H9 (cell line): Measurements from ENCODE around the gene POR. TPM values are rescaled to one million over a fixed set of nuclear protein-coding genes. Genes with fewer than 3 reads are reported as not detected.
A peak's percentile ranks its signal among the peaks of the same experiment; 100 is the strongest.

Experiments used
- DNase-seq: peaks from one replicate; pipeline ENCODE4 v3.0.0-alpha.2; 2017
- H2AFZ ChIP-seq: one replicate; pipeline ENCODE4 v1.6.1; 2013; ENCODE audit warnings: mild to moderate bottlenecking, low read length, control low read depth, moderate library complexity
- H2AK5ac ChIP-seq: 2 replicates; pipeline ENCODE4 v1.6.1; 2013; ENCODE audit warnings: low read length, control low read depth, mixed read lengths; ENCODE audit not compliant: insufficient read length
- H2BK120ac ChIP-seq: one replicate; pipeline ENCODE4 v1.6.1; 2013; ENCODE audit warnings: low read depth, mild to moderate bottlenecking, low read length, control low read depth, inconsistent platforms; ENCODE audit not compliant: poor library complexity, severe bottlenecking
- H2BK12ac ChIP-seq: 2 replicates; pipeline ENCODE4 v1.6.1; 2013; ENCODE audit warnings: low read length, control low read depth, mixed read lengths, low read depth; ENCODE audit not compliant: insufficient read length
- H2BK15ac ChIP-seq: 2 replicates; pipeline ENCODE4 v1.6.1; 2013; ENCODE audit warnings: low read depth, low read length, control low read depth
- H2BK20ac ChIP-seq: one replicate; pipeline ENCODE4 v1.6.1; 2013; ENCODE audit warnings: low read depth, mild to moderate bottlenecking, low read length, control low read depth, inconsistent platforms; ENCODE audit not compliant: poor library complexity, severe bottlenecking
- H2BK5ac ChIP-seq: 2 replicates; pipeline ENCODE4 v1.6.1; 2013; ENCODE audit warnings: low read length, control low read depth, mixed read lengths; ENCODE audit not compliant: insufficient read length
- H3K14ac ChIP-seq: 2 replicates; pipeline ENCODE4 v1.6.1; 2013; ENCODE audit warnings: low read length, control low read depth; ENCODE audit not compliant: insufficient read depth
- H3K18ac ChIP-seq: 2 replicates; pipeline ENCODE4 v1.6.1; 2013; ENCODE audit warnings: low read depth, mild to moderate bottlenecking, mixed read lengths, low read length, control low read depth; ENCODE audit not compliant: insufficient read length
- H3K23ac ChIP-seq: 2 replicates; pipeline ENCODE4 v1.6.1; 2013; ENCODE audit warnings: low read length, control low read depth, mixed read lengths, low read depth; ENCODE audit not compliant: insufficient read length
- H3K23me2 ChIP-seq: 2 replicates; pipeline ENCODE4 v1.6.1; 2013; ENCODE audit warnings: low read depth, mild to moderate bottlenecking, mixed read lengths, low read length, control low read depth; ENCODE audit not compliant: insufficient read length, poor library complexity, severe bottlenecking
- H3K27ac ChIP-seq: 2 replicates; pipeline ENCODE4 v1.5.1; 2013; ENCODE audit warnings: low read length, control low read depth, mixed read lengths, low read depth; ENCODE audit not compliant: insufficient read length
- H3K27me3 ChIP-seq: 2 replicates; pipeline ENCODE4 v1.6.1; 2013; ENCODE audit warnings: low read length, control low read depth, inconsistent platforms; ENCODE audit not compliant: insufficient read depth
- H3K4ac ChIP-seq: 2 replicates; pipeline ENCODE4 v1.6.1; 2013; ENCODE audit warnings: low read depth, mild to moderate bottlenecking, control low read depth, inconsistent platforms, low read length, moderate library complexity
- H3K4me1 ChIP-seq: 2 replicates; pipeline ENCODE4 v1.6.1; 2013; ENCODE audit warnings: low read length, control low read depth, inconsistent platforms; ENCODE audit not compliant: insufficient read depth
- H3K4me2 ChIP-seq: 2 replicates; pipeline ENCODE4 v1.6.1; 2013; ENCODE audit warnings: low read length, control low read depth, mixed read lengths; ENCODE audit not compliant: insufficient read length, insufficient read depth
- H3K56ac ChIP-seq: 2 replicates; pipeline ENCODE4 v1.6.1; 2013; ENCODE audit warnings: low read depth, mild to moderate bottlenecking, mixed read lengths, low read length, control low read depth; ENCODE audit not compliant: insufficient read length
- H3K79me1 ChIP-seq: 2 replicates; pipeline ENCODE4 v1.6.1; 2013; ENCODE audit warnings: low read depth, mild to moderate bottlenecking, moderate library complexity, low read length, control low read depth, inconsistent platforms; ENCODE audit not compliant: insufficient read depth, poor library complexity, severe bottlenecking
- H3K79me2 ChIP-seq: 2 replicates; pipeline ENCODE4 v1.6.1; 2013; ENCODE audit warnings: low read length, control low read depth, inconsistent platforms; ENCODE audit not compliant: insufficient read depth
- H3K9ac ChIP-seq: 2 replicates; pipeline ENCODE4 v1.6.1; 2013; ENCODE audit warnings: low read length, control low read depth, mixed read lengths; ENCODE audit not compliant: insufficient read length; ENCODE audit errors: extremely low read depth
- H3K9me3 ChIP-seq: one replicate; pipeline ENCODE4 v1.6.1; 2013; ENCODE audit warnings: low read depth, low read length, inconsistent platforms; ENCODE audit not compliant: control insufficient read depth
- H3T11ph ChIP-seq: one replicate; pipeline ENCODE4 v1.6.1; 2013; ENCODE audit warnings: mild to moderate bottlenecking, low read length, control low read depth, inconsistent platforms
- H4K20me1 ChIP-seq: one replicate; pipeline ENCODE4 v1.6.1; 2013; ENCODE audit not compliant: control insufficient read depth, insufficient read length, insufficient read depth
- H4K5ac ChIP-seq: 2 replicates; pipeline ENCODE4 v1.6.1; 2013; ENCODE audit warnings: low read depth, mild to moderate bottlenecking, mixed read lengths, low read length, control low read depth; ENCODE audit not compliant: insufficient read length
- H4K8ac ChIP-seq: replicated peaks from 2 replicates; pipeline ENCODE4 v1.6.1; 2013; ENCODE audit warnings: low read length, control low read depth, mixed read lengths, low read depth; ENCODE audit not compliant: insufficient read length
- H4K91ac ChIP-seq: 2 replicates; pipeline ENCODE4 v1.6.1; 2013; ENCODE audit warnings: low read depth, mild to moderate bottlenecking, moderate library complexity, mixed read lengths, low read length, control low read depth; ENCODE audit not compliant: insufficient read length
- H3K27ac Mint-ChIP-seq, 3 experiments: 2 replicates in 2 of 3; 3 replicates in 1 of 3; pipeline ENCODE4 v1.8.0; 2020 to 2021; ENCODE audit warnings: mixed read lengths in 3 of 3, mild to moderate bottlenecking in 1 of 3, moderate library complexity in 1 of 3
- H3K27me3 Mint-ChIP-seq: 2 replicates; pipeline ENCODE4 v1.8.0; 2021; ENCODE audit warnings: low read depth, mild to moderate bottlenecking, moderate library complexity, mixed read lengths
- H3K36me3 Mint-ChIP-seq, 3 experiments: 2 replicates in 2 of 3; 3 replicates in 1 of 3; pipeline ENCODE4 v1.8.0; 2020 to 2021; ENCODE audit warnings: low read depth in 3 of 3, mixed read lengths in 3 of 3; ENCODE audit not compliant: insufficient read depth in 1 of 3
- H3K4me1 Mint-ChIP-seq, 2 experiments: 2 replicates each; pipeline ENCODE4 v1.8.0; 2020; ENCODE audit warnings: mixed read lengths in 2 of 2
- H3K4me3 Mint-ChIP-seq, 2 experiments: 2 replicates in 1 of 2; 3 replicates in 1 of 2; pipeline ENCODE4 v1.8.0; 2020 to 2021; ENCODE audit warnings: mild to moderate bottlenecking in 2 of 2, mixed read lengths in 2 of 2, moderate library complexity in 1 of 2
- H3K9me3 Mint-ChIP-seq, 2 experiments: 2 replicates in 1 of 2; 3 replicates in 1 of 2; pipeline ENCODE4 v1.8.0; 2020; ENCODE audit warnings: mild to moderate bottlenecking in 2 of 2, mixed read lengths in 2 of 2, moderate library complexity in 1 of 2
- CTCF ChIP-seq: fragments of 200-600 bp; sonication (generic); conservative IDR thresholded peaks from 3 replicates; pipeline ENCODE4 v1.8.0; 2021; ENCODE audit warnings: antibody characterized with exemption, mild to moderate bottlenecking
- WGBS: extraction: QIAGEN DNeasy Blood & Tissue Kit; methylation state at CpG from one replicate; pipeline ENCODE4 v1.1.7; 2013; ENCODE audit warnings: missing lambda C conversion rate, low lambda C conversion rate, mixed read lengths; ENCODE audit not compliant: insufficient read length; ENCODE audit errors: extremely low coverage; 5-methylcytosine and 5-hydroxymethylcytosine counted together
- total RNA-seq: library from RNA; stranded (reverse); gene quantifications from 2 replicates; pipeline ENCODE4 v1.2.1, GENCODE V29; 2021

POR gene
- total RNA-seq, 1 experiment from 2014 or later: 128 TPM

- Mint-ChIP-seq H3K27me3 (peaks cover 1% of the 10 kb centered on the region; the same call in 1 of the 2 replicates), H3K4me3 (no peak overlapping the region), H3K4me1 (no peaks in the 10 kb centered on the region), H3K27ac (peak overlapping the region in 1 of 3 experiments; percentile 49; a peak in 2 of 7 replicates), H3K36me3 (peaks cover 14 to 40% (median 35%) of the 10 kb centered on the region in 3 experiments), H3K9me3 (no peaks in the 10 kb centered on the region)
- TF ChIP-seq CTCF: no peak
- H3K27ac ChIP-seq: no peak overlapping the region
- H2BK120ac ChIP-seq: no peak overlapping the region
- no peak overlapping the region for H3K14ac ChIP-seq
- H4K8ac ChIP-seq: no peak overlapping the region
- no peaks in the 10 kb centered on the region for H3K4me1 ChIP-seq
- H4K91ac ChIP-seq: no peak overlapping the region
- H2BK5ac ChIP-seq: no peak overlapping the region
- H4K5ac ChIP-seq: no peak overlapping the region
- H3K9ac ChIP-seq: no peak overlapping the region
- WGBS: no CpG with 5 or more reads among the region's 38 CpGs
- no peak overlapping the region for H3K18ac ChIP-seq
- H3K79me2 ChIP-seq: no peaks in the 10 kb centered on the region
- H3K27me3 ChIP-seq: no peaks in the 10 kb centered on the region
- no peaks in the 10 kb centered on the region for H3K79me1 ChIP-seq
- no peak overlapping the region for H2AFZ ChIP-seq
- H4K20me1 ChIP-seq: no peaks in the 10 kb centered on the region
- DNase-seq: no peak
- no peak overlapping the region for H2BK20ac ChIP-seq
- H2AK5ac ChIP-seq: no peak overlapping the region
- no peaks in the 10 kb centered on the region for H3K9me3 ChIP-seq
- H2BK12ac ChIP-seq: no peak overlapping the region
- H3K23ac ChIP-seq: no peak overlapping the region
- no peak overlapping the region for H3T11ph ChIP-seq
- H3K23me2 ChIP-seq: no peaks in the 10 kb centered on the region
- H3K4me2 ChIP-seq: no peak overlapping the region
- no peak overlapping the region for H3K56ac ChIP-seq
- no peak overlapping the region for H2BK15ac ChIP-seq
- no peak overlapping the region for H3K4ac ChIP-seq
Observed at GRCh38 chr7:75981453-75982305, 66.7 kb downstream of the POR start.
